Karpas-422 (cell line): ENCODE results near the gene ZCWPW1. TPM values are rescaled to one million over a fixed set of nuclear protein-coding genes. Genes with fewer than 3 reads are reported as not detected.
A peak's percentile ranks its signal among the peaks of the same experiment; 100 is the strongest.

Experiments used
- DNase-seq: peaks from one replicate; pipeline ENCODE4 v3.0.0-alpha.2; 2015
- H2AFZ ChIP-seq: fragments of 200-600 bp; sonication (generic); 2 replicates; pipeline ENCODE4 v1.6.1; 2014; ENCODE audit warnings: antibody characterized with exemption, low read length, mixed read lengths
- H3K27ac ChIP-seq: fragments of 200-600 bp; sonication (generic); 2 replicates; pipeline ENCODE4 v1.5.1; 2014; ENCODE audit warnings: mild to moderate bottlenecking, low read length, moderate library complexity
- H3K27me3 ChIP-seq: fragments of 200-600 bp; sonication (generic); 2 replicates; pipeline ENCODE4 v1.6.1; 2014; ENCODE audit warnings: low read length, mixed read lengths
- H3K36me3 ChIP-seq: fragments of 200-600 bp; sonication (generic); 2 replicates; pipeline ENCODE4 v1.6.1; 2014; ENCODE audit warnings: low read length, mixed read lengths; ENCODE audit not compliant: insufficient read depth
- H3K4me1 ChIP-seq: fragments of 200-600 bp; sonication (generic); 2 replicates; pipeline ENCODE4 v1.6.1; 2014; ENCODE audit warnings: mild to moderate bottlenecking, low read length, mixed read lengths
- H3K4me2 ChIP-seq: fragments of 200-600 bp; sonication (generic); 2 replicates; pipeline ENCODE4 v1.6.1; 2014; ENCODE audit warnings: low read length, low read depth, mild to moderate bottlenecking; ENCODE audit not compliant: poor library complexity, severe bottlenecking
- H3K4me3 ChIP-seq: fragments of 200-600 bp; sonication (generic); 2 replicates; pipeline ENCODE4 v1.5.1; 2014; ENCODE audit warnings: mild to moderate bottlenecking, antibody characterized with exemption, low read length, mixed read lengths
- H3K79me2 ChIP-seq: fragments of 200-600 bp; sonication (generic); 2 replicates; pipeline ENCODE4 v1.6.1; 2014; ENCODE audit warnings: mild to moderate bottlenecking, low read length, mixed read lengths
- H3K9ac ChIP-seq: fragments of 200-600 bp; sonication (generic); 2 replicates; pipeline ENCODE4 v1.6.0; 2014; ENCODE audit warnings: low read length
- H3K9me2 ChIP-seq: fragments of 200-600 bp; sonication (generic), shearing (Covaris generic); replicated peaks from 2 replicates; pipeline ENCODE4 v1.6.0; 2014; ENCODE audit warnings: mild to moderate bottlenecking, low read length, moderate library complexity; ENCODE audit not compliant: insufficient read depth
- H3K9me3 ChIP-seq: fragments of 300-700, 200-600 bp; sonication (generic); 2 replicates; pipeline ENCODE4 v1.6.1; 2014; ENCODE audit warnings: low read length, mixed read lengths
- H4K20me1 ChIP-seq: fragments of 200-600 bp; sonication (generic); 2 replicates; pipeline ENCODE4 v1.6.1; 2014; ENCODE audit warnings: mild to moderate bottlenecking, antibody characterized with exemption, low read length, low read depth; ENCODE audit not compliant: insufficient read depth
- total RNA-seq: library from RNA; depleted of rRNA; stranded (reverse); fragments of >200 nt; shearing (Covaris generic); gene quantifications from 2 replicates; pipeline ENCODE4 v1.2.3, GENCODE V29; 2014; ENCODE audit warnings: low replicate concordance

Gene ZCWPW1
- total RNA-seq, 1 experiment from 2014 or later, result 3.0 TPM

- Histone ChIP-seq H3K9me2 (no peaks in the 10 kb centered on the region), H3K36me3 (no peaks in the 10 kb centered on the region), H4K20me1 (no peaks in the 10 kb centered on the region), H3K4me1 (peaks cover 43% of the 10 kb centered on the region), H3K9ac (peak overlapping the region; percentile 32), H3K4me2 (peak overlapping the region; percentile 55), H3K4me3 (0 out of 2 replicates have a peak overlapping the region, but pooled peaks have one; percentile 14), H3K27ac (peak overlapping the region; percentile 31; the same call in 1 of the 2 replicates), H3K79me2 (no peaks in the 10 kb centered on the region), H3K9me3 (no peaks in the 10 kb centered on the region), H2AFZ (no peak overlapping the region), H3K27me3 (no peaks in the 10 kb centered on the region)
- peak; percentile 66 for DNase-seq
Measured at GRCh38 chr7:100396421-100396982, 32.0 kb downstream of the ZCWPW1 start.

- Histone ChIP-seq H3K9me3 (no peaks in the 10 kb centered on the region), H2AFZ (no peak overlapping the region), H3K79me2 (no peaks in the 10 kb centered on the region), H3K9ac (no peak overlapping the region), H3K27me3 (no peaks in the 10 kb centered on the region), H3K4me1 (peaks cover 43% of the 10 kb centered on the region), H3K4me2 (no peak overlapping the region), H3K36me3 (no peaks in the 10 kb centered on the region), H3K27ac (no peak overlapping the region), H4K20me1 (no peaks in the 10 kb centered on the region), H3K4me3 (no peak overlapping the region), H3K9me2 (no peaks in the 10 kb centered on the region)
- no peak for DNase-seq
Measured at GRCh38 chr7:100394077-100394476, 34.4 kb downstream of the ZCWPW1 start.

GRCh38 chr7:100393233-100393905 is 35.1 kb downstream of the ZCWPW1 start:
- no peak overlapping the region for H3K9ac ChIP-seq
- H3K4me3 ChIP-seq, result no peak overlapping the region
- H3K4me1 ChIP-seq, result peaks cover 43% of the 10 kb centered on the region
- H3K9me2 ChIP-seq, result no peaks in the 10 kb centered on the region
- no peak overlapping the region for H3K27ac ChIP-seq
- H3K27me3 ChIP-seq, result no peaks in the 10 kb centered on the region
- no peaks in the 10 kb centered on the region for H4K20me1 ChIP-seq
- peak overlapping the region; percentile 9 for H3K4me2 ChIP-seq
- H2AFZ ChIP-seq, result no peak overlapping the region
- no peaks in the 10 kb centered on the region for H3K9me3 ChIP-seq
- no peaks in the 10 kb centered on the region for H3K79me2 ChIP-seq
- H3K36me3 ChIP-seq, result no peaks in the 10 kb centered on the region
- DNase-seq, result no peak

GRCh38 chr7:100390286-100391009 is 38.1 kb downstream of the ZCWPW1 start:
- Histone ChIP-seq H2AFZ (no peak overlapping the region), H3K36me3 (no peaks in the 10 kb centered on the region), H3K4me1 (peaks cover 25% of the 10 kb centered on the region), H3K27ac (no peak overlapping the region), H3K4me2 (no peak overlapping the region), H3K9ac (no peak overlapping the region), H3K9me3 (no peaks in the 10 kb centered on the region), H3K9me2 (no peaks in the 10 kb centered on the region), H3K4me3 (no peak overlapping the region), H3K79me2 (no peaks in the 10 kb centered on the region), H3K27me3 (no peaks in the 10 kb centered on the region), H4K20me1 (no peaks in the 10 kb centered on the region)
- no peak for DNase-seq

GRCh38 chr7:100389437-100390088 is 38.9 kb downstream of the ZCWPW1 start:
- no peak overlapping the region for H2AFZ ChIP-seq
- H3K36me3 ChIP-seq, result no peaks in the 10 kb centered on the region
- H3K9me2 ChIP-seq, result no peaks in the 10 kb centered on the region
- H3K4me3 ChIP-seq, result no peak overlapping the region
- H3K27me3 ChIP-seq, result no peaks in the 10 kb centered on the region
- no peak overlapping the region for H3K4me2 ChIP-seq
- no peaks in the 10 kb centered on the region for H3K79me2 ChIP-seq
- H3K9me3 ChIP-seq, result no peaks in the 10 kb centered on the region
- no peak overlapping the region for H3K9ac ChIP-seq
- peaks cover 26% of the 10 kb centered on the region for H3K4me1 ChIP-seq
- H3K27ac ChIP-seq, result no peak overlapping the region
- DNase-seq, result no peak
- no peaks in the 10 kb centered on the region for H4K20me1 ChIP-seq

- no peaks in the 10 kb centered on the region for H3K9me2 ChIP-seq
- no peak for DNase-seq
- no peaks in the 10 kb centered on the region for H3K9me3 ChIP-seq
- H4K20me1 ChIP-seq, result no peaks in the 10 kb centered on the region
- H3K27me3 ChIP-seq, result no peaks in the 10 kb centered on the region
- no peak overlapping the region for H3K4me2 ChIP-seq
- H3K36me3 ChIP-seq, result no peaks in the 10 kb centered on the region
- H3K27ac ChIP-seq, result no peak overlapping the region
- H3K4me3 ChIP-seq, result no peak overlapping the region
- no peak overlapping the region for H2AFZ ChIP-seq
- peaks cover 14% of the 10 kb centered on the region for H3K4me1 ChIP-seq
- H3K79me2 ChIP-seq, result no peaks in the 10 kb centered on the region
- H3K9ac ChIP-seq, result no peak overlapping the region
Measured at GRCh38 chr7:100387695-100388094, 40.8 kb downstream of the ZCWPW1 start.

GRCh38 chr7:100386940-100387339 is 41.6 kb downstream of the ZCWPW1 start:
- Histone ChIP-seq H3K9ac (no peak overlapping the region), H3K4me3 (no peak overlapping the region), H2AFZ (no peak overlapping the region), H3K4me2 (no peak overlapping the region), H3K9me2 (no peaks in the 10 kb centered on the region), H4K20me1 (no peaks in the 10 kb centered on the region), H3K79me2 (no peaks in the 10 kb centered on the region), H3K9me3 (no peaks in the 10 kb centered on the region), H3K4me1 (peaks cover 6% of the 10 kb centered on the region), H3K27ac (no peak overlapping the region), H3K27me3 (no peaks in the 10 kb centered on the region), H3K36me3 (no peaks in the 10 kb centered on the region)
- no peak for DNase-seq
